ENCODE results near the gene BBIP1. TPM values are rescaled to one million over a fixed set of nuclear protein-coding genes. Genes with fewer than 3 reads are reported as not detected.

Gene BBIP1
- total and polyA plus RNA-seq, 2 experiments from 2014 or later: 14.8 to 56.5 TPM

DNA sequence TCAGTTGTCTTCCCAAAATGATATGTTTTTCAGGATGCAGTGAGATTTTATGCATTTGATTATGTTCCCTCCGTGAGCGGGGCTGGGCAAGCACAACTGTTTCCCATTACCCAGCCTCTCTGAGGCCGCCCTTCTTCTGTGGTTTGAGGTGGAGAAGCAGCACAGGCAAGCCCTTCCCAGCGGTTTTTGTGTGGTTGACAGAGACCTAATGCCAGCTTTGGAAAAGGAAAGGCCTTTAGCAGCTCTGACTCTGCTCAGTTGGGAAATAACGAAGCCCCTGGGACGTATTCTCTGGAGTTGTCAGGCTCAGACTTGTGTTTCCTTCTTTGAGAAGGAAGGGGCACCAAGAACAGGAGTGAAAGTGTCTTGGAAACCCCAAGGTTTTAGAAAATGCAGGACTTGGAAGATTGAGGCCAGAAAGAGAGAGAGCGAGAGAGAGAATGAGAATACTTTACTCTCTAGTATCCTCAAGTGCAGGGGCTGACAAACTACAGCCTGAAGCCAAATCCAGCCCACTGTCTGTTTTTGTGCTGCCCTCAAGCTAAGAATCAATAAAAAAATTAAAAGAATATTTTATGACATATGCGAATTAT is 67.9 kb downstream of the BBIP1 start:
- H3K9me2 ChIP-seq (ENCODE audit: insufficient read depth): no peaks in the 10 kb centered on the region
- no peaks in the 10 kb centered on the region for H4K20me1 ChIP-seq (replicated peaks; ENCODE audit: insufficient read depth)
- H3F3A ChIP-seq (replicated peaks; ENCODE audit: low read depth): no peaks in the 10 kb centered on the region
- no peak for DNase-seq (ENCODE audit: low spot score)
- Mint-ChIP-seq H3K4me1 (no peaks in the 10 kb centered on the region), H3K4me3 (no peak overlapping the region), H3K27ac (no peak overlapping the region), H3K9me3 (no peaks in the 10 kb centered on the region), H3K36me3 (ENCODE audit: low read depth) (no peaks in the 10 kb centered on the region), H3K27me3 (ENCODE audit: insufficient read depth, low read depth, poor library complexity) (peaks cover 4% of the 10 kb centered on the region)
- no peaks in the 10 kb centered on the region for H3K4me1 ChIP-seq (ENCODE audit: insufficient read depth)
- no peak overlapping the region for H2AFZ ChIP-seq
- H3K36me3 ChIP-seq (ENCODE audit: insufficient read depth): no peaks in the 10 kb centered on the region
- no peak overlapping the region for H3K4me2 ChIP-seq
- no peak overlapping the region for H3K27ac ChIP-seq (ENCODE audit: low read depth)
- TF ChIP-seq, protein P1, sequence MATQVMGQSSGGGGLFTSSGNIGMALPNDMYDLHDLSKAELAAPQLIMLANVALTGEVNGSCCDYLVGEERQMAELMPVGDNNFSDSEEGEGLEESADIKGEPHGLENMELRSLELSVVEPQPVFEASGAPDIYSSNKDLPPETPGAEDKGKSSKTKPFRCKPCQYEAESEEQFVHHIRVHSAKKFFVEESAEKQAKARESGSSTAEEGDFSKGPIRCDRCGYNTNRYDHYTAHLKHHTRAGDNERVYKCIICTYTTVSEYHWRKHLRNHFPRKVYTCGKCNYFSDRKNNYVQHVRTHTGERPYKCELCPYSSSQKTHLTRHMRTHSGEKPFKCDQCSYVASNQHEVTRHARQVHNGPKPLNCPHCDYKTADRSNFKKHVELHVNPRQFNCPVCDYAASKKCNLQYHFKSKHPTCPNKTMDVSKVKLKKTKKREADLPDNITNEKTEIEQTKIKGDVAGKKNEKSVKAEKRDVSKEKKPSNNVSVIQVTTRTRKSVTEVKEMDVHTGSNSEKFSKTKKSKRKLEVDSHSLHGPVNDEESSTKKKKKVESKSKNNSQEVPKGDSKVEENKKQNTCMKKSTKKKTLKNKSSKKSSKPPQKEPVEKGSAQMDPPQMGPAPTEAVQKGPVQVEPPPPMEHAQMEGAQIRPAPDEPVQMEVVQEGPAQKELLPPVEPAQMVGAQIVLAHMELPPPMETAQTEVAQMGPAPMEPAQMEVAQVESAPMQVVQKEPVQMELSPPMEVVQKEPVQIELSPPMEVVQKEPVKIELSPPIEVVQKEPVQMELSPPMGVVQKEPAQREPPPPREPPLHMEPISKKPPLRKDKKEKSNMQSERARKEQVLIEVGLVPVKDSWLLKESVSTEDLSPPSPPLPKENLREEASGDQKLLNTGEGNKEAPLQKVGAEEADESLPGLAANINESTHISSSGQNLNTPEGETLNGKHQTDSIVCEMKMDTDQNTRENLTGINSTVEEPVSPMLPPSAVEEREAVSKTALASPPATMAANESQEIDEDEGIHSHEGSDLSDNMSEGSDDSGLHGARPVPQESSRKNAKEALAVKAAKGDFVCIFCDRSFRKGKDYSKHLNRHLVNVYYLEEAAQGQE (IDR thresholded peaks at IDR 0.05; ENCODE audit: unreplicated experiment): no peak
- no peak for TF ChIP-seq CREB1 (CRISPR knock-in tag; IDR thresholded peaks at IDR 0.05; ENCODE audit: low read depth)
- TF ChIP-seq EZH2phosphoT487 (IDR thresholded peaks at IDR 0.05; ENCODE audit: unreplicated experiment): no peak
- TF ChIP-seq, protein P2, sequence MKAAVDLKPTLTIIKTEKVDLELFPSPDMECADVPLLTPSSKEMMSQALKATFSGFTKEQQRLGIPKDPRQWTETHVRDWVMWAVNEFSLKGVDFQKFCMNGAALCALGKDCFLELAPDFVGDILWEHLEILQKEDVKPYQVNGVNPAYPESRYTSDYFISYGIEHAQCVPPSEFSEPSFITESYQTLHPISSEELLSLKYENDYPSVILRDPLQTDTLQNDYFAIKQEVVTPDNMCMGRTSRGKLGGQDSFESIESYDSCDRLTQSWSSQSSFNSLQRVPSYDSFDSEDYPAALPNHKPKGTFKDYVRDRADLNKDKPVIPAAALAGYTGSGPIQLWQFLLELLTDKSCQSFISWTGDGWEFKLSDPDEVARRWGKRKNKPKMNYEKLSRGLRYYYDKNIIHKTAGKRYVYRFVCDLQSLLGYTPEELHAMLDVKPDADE (IDR thresholded peaks at IDR 0.05): no peak
- no peak for TF ChIP-seq NANOG (IDR thresholded peaks at IDR 0.05; ENCODE audit: borderline replicate concordance)
- no peak for TF ChIP-seq ZNF331 (CRISPR knock-in tag; IDR thresholded peaks at IDR 0.05; ENCODE audit: low read depth)
- TF ChIP-seq POLR2AphosphoS5 (IDR thresholded peaks at IDR 0.05; ENCODE audit: low read depth): no peak
- TF ChIP-seq EZH2 (IDR thresholded peaks at IDR 0.05; ENCODE audit: low read depth, unreplicated experiment): no peak
- no peak for TF ChIP-seq ZNF114 (CRISPR knock-in tag; IDR thresholded peaks at IDR 0.05)
- TF ChIP-seq, protein P3, sequence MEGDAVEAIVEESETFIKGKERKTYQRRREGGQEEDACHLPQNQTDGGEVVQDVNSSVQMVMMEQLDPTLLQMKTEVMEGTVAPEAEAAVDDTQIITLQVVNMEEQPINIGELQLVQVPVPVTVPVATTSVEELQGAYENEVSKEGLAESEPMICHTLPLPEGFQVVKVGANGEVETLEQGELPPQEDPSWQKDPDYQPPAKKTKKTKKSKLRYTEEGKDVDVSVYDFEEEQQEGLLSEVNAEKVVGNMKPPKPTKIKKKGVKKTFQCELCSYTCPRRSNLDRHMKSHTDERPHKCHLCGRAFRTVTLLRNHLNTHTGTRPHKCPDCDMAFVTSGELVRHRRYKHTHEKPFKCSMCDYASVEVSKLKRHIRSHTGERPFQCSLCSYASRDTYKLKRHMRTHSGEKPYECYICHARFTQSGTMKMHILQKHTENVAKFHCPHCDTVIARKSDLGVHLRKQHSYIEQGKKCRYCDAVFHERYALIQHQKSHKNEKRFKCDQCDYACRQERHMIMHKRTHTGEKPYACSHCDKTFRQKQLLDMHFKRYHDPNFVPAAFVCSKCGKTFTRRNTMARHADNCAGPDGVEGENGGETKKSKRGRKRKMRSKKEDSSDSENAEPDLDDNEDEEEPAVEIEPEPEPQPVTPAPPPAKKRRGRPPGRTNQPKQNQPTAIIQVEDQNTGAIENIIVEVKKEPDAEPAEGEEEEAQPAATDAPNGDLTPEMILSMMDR (conservative IDR thresholded peaks at IDR 0.05; ENCODE audit: low read depth in 2 of 2): no peak
- no peak for TF ChIP-seq JUNB (IDR thresholded peaks at IDR 0.05; ENCODE audit: unreplicated experiment)
- TF ChIP-seq STAT1 (IDR thresholded peaks at IDR 0.05; ENCODE audit: unreplicated experiment): no peak
- TF ChIP-seq, protein P4, sequence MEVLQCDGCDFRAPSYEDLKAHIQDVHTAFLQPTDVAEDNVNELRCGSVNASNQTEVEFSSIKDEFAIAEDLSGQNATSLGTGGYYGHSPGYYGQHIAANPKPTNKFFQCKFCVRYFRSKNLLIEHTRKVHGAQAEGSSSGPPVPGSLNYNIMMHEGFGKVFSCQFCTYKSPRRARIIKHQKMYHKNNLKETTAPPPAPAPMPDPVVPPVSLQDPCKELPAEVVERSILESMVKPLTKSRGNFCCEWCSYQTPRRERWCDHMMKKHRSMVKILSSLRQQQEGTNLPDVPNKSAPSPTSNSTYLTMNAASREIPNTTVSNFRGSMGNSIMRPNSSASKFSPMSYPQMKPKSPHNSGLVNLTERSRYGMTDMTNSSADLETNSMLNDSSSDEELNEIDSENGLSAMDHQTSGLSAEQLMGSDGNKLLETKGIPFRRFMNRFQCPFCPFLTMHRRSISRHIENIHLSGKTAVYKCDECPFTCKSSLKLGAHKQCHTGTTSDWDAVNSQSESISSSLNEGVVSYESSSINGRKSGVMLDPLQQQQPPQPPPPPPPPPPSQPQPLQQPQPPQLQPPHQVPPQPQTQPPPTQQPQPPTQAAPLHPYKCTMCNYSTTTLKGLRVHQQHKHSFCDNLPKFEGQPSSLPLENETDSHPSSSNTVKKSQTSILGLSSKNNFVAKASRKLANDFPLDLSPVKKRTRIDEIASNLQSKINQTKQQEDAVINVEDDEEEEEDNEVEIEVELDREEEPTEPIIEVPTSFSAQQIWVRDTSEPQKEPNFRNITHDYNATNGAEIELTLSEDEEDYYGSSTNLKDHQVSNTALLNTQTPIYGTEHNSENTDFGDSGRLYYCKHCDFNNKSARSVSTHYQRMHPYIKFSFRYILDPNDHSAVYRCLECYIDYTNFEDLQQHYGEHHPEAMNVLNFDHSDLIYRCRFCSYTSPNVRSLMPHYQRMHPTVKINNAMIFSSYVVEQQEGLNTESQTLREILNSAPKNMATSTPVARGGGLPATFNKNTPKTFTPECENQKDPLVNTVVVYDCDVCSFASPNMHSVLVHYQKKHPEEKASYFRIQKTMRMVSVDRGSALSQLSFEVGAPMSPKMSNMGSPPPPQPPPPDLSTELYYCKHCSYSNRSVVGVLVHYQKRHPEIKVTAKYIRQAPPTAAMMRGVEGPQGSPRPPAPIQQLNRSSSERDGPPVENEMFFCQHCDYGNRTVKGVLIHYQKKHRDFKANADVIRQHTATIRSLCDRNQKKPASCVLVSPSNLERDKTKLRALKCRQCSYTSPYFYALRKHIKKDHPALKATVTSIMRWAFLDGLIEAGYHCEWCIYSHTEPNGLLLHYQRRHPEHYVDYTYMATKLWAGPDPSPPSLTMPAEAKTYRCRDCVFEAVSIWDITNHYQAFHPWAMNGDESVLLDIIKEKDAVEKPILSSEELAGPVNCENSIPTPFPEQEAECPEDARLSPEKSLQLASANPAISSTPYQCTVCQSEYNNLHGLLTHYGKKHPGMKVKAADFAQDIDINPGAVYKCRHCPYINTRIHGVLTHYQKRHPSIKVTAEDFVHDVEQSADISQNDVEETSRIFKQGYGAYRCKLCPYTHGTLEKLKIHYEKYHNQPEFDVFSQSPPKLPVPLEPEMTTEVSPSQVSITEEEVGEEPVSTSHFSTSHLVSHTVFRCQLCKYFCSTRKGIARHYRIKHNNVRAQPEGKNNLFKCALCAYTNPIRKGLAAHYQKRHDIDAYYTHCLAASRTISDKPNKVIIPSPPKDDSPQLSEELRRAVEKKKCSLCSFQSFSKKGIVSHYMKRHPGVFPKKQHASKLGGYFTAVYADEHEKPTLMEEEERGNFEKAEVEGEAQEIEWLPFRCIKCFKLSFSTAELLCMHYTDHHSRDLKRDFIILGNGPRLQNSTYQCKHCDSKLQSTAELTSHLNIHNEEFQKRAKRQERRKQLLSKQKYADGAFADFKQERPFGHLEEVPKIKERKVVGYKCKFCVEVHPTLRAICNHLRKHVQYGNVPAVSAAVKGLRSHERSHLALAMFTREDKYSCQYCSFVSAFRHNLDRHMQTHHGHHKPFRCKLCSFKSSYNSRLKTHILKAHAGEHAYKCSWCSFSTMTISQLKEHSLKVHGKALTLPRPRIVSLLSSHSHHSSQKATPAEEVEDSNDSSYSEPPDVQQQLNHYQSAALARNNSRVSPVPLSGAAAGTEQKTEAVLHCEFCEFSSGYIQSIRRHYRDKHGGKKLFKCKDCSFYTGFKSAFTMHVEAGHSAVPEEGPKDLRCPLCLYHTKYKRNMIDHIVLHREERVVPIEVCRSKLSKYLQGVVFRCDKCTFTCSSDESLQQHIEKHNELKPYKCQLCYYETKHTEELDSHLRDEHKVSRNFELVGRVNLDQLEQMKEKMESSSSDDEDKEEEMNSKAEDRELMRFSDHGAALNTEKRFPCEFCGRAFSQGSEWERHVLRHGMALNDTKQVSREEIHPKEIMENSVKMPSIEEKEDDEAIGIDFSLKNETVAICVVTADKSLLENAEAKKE (CRISPR knock-in tag; IDR thresholded peaks at IDR 0.05): no peak
- no peaks in the 10 kb centered on the region for H3K79me2 ChIP-seq (replicated peaks; ENCODE audit: insufficient read depth)
- no peaks in the 10 kb centered on the region for H3K27me3 ChIP-seq (ENCODE audit: insufficient read depth)
- ATAC-seq: no peak
- H3K4me3 ChIP-seq: no peak overlapping the region

Data from GM23338 (cell line).